Measurements from ENCODE around the gene NFS1. TPM values are rescaled to one million over a fixed set of nuclear protein-coding genes. Genes with fewer than 3 reads are reported as not detected.
A peak's percentile ranks its signal among the peaks of the same experiment; 100 is the strongest.
"Not testable (repeated sequence)": the region's sequence is repeated elsewhere in the genome, so short reads cannot be mapped to it uniquely, and the experiment has no call there.

Gene NFS1
- polyA plus RNA-seq (2013, experiment 1 of 2), result 24.3 TPM
- polyA plus RNA-seq (2013, experiment 2 of 2), result 24.2 TPM

GRCh38 chr20:35699127-35699956 is at the start of gene NFS1, which contains the start of gene ROMO1:
Gene NFS1 (minus strand): TSS chr20:35699352. CDS start chr20:35699288, 64 bp downstream.
Gene ROMO1 (plus strand): TSS chr20:35699405. CDS start chr20:35699633, 228 bp downstream.
- peak within 1 kb of the TSS; percentile 88 for H3K27ac ChIP-seq (ENCODE audit: low read depth, low read length, severe bottlenecking)
- 0 to 1% methylated on average over 67 to 77 of the region's 81 CpGs for WGBS, 2 experiments (ENCODE audit: insufficient coverage in 2 of 2)
- H3K4me1 ChIP-seq (ENCODE audit: control insufficient read depth, insufficient read depth, low read length, poor library complexity, severe bottlenecking), result no peaks in the 10 kb centered on the region
- H3K36me3 ChIP-seq (ENCODE audit: control insufficient read depth, insufficient read depth, low read length), result peaks cover 31% of the 10 kb centered on the region
- H3K4me3 ChIP-seq (ENCODE audit: extremely low read depth, insufficient read depth, low read length, poor library complexity, severe bottlenecking), result peak within 1 kb of the TSS; percentile 87
- no peaks in the 10 kb centered on the region for H3K9me3 ChIP-seq (ENCODE audit: control insufficient read depth, low read length)

DNA sequence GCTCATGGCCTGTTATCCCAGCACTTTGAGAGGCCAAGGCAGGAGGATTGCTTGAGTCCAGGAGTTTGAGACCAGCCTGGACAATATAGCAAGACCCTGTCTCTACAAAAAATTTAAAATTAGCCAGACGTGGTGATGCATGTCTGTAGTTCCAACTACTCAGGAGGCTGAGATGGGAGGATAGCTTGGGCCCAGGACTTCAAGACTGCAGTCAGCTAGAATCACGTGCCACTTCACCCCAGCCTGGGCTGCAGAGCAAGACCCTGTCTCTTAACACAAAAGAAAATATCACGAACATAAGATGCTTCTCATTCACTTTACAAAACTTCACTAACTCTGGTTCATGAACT is 45.3 kb upstream of the NFS1 start:
- not testable (repeated sequence) for H3K27ac ChIP-seq (ENCODE audit: low read depth, low read length, severe bottlenecking); H3K4me1 ChIP-seq (ENCODE audit: control insufficient read depth, insufficient read depth, low read length, poor library complexity, severe bottlenecking); H3K36me3 ChIP-seq (ENCODE audit: control insufficient read depth, insufficient read depth, low read length); H3K9me3 ChIP-seq (ENCODE audit: control insufficient read depth, low read length); H3K4me3 ChIP-seq (ENCODE audit: extremely low read depth, insufficient read depth, low read length, poor library complexity, severe bottlenecking)
- WGBS, 2 experiments (ENCODE audit: insufficient coverage in 2 of 2), result 88 to 100% methylated on average over 1 to 2 of the region's 3 CpGs

GRCh38 chr20:35743693-35744491 is 44.7 kb upstream of the NFS1 start:
- WGBS, 2 experiments (ENCODE audit: insufficient coverage in 2 of 2), result 98 to 99% methylated on average over 8 to 9 of the region's 15 CpGs
- Histone ChIP-seq H3K9me3 (ENCODE audit: control insufficient read depth, low read length) (no peaks in the 10 kb centered on the region), H3K4me3 (ENCODE audit: extremely low read depth, insufficient read depth, low read length, poor library complexity, severe bottlenecking) (no peak overlapping the region)

DNA sequence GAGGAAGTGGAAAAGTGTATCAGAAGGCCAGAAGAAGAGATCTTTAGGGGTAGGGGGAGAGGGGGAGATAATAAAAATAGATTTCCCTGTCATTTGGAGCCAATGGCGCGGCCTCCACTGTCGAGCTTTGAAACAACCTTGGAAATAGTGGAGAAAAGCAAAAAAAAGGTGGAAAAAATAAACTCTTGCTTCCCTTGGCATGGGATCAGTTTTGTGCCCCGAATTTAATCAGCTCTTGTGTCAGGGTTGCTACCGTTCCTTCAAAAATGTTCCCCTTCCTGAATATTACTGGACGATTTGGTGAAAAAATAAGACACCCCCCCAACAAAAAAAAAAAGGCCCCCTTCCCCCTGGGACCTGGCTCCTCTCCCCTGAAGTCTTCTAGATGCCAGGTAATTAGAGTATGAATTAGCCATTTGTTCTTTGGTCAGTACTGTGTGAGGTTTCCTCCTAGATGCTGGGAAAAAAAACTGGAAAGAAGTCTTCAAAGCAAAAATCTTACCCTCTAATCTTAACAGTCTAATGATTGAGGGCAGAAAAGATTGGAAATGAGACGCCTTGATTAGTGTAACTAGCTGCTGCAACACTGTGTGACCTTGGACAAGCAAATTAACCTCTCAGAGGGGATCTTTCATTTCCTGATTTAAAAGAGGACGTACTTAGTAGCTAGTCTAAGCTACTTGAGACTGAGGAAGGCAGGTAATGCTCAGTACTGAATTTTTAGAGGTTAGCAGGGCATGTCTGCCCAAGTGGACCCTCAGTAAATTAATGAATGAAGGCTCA is 43.8 kb upstream of the NFS1 start:
- H3K4me1 ChIP-seq (ENCODE audit: control insufficient read depth, insufficient read depth, low read length, poor library complexity, severe bottlenecking), result no peaks in the 10 kb centered on the region
- no peaks in the 10 kb centered on the region for H3K9me3 ChIP-seq (ENCODE audit: control insufficient read depth, low read length)
- H3K27ac ChIP-seq (ENCODE audit: low read depth, low read length, severe bottlenecking), result peak overlapping the region; percentile 92
- 5 to 10% methylated on average over 5 of the region's 8 CpGs for WGBS, 2 experiments (ENCODE audit: insufficient coverage in 2 of 2)
- peak overlapping the region; percentile 66 for H3K4me3 ChIP-seq (ENCODE audit: extremely low read depth, insufficient read depth, low read length, poor library complexity, severe bottlenecking)
- H3K36me3 ChIP-seq (ENCODE audit: control insufficient read depth, insufficient read depth, low read length), result peaks cover 24% of the 10 kb centered on the region

More at GRCh38 chr20:35743693-35744491, 44.7 kb upstream of the NFS1 start:
- Histone ChIP-seq H3K4me1 (ENCODE audit: control insufficient read depth, insufficient read depth, low read length, poor library complexity, severe bottlenecking) (no peaks in the 10 kb centered on the region), H3K27ac (ENCODE audit: low read depth, low read length, severe bottlenecking) (no peak overlapping the region), H3K36me3 (ENCODE audit: control insufficient read depth, insufficient read depth, low read length) (peaks cover 14% of the 10 kb centered on the region)

DNA sequence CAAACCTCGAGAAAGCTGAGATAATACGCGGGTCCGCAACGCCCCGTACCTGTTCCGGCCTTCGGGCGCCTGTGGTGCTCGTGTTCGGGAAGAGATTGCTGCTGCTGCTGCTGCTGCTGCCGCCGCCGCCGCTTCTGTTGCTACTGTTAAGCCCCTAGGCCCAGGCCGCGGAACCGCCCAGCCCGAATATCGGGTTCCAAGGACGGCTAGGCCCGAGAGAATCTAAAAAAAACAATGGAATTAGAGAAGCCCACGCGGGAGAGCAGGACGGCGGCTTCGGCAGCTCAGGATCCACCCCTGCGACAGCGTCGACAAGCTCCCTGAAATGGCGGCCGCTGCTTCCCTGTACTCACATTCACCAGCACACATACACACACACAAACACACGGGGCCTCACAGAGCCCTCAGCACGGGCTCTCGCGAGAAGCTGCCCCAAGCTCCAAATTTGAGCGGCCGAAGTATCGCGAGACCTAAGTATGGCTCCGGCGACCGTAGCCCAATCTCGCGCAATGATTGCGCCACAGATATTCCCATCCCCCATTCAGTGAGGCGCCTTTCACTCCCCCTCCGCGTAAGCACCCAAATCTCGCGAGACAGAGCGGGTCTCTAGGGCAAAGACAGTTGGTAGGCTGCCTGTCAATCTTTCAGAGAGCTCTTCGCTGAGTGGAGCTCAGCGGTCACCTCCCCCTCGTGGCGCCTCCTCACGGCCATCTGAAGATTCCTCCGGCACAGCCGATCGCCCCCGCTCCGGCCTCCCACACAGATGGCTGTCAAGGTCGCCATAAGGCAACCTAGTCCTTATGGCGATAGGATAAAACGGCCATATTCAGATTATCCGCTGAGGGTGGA is 43.0 kb upstream of the NFS1 start, which contains the start of gene RBM39:
RBM39 (minus strand) TSS at position 369 of the 849 bp plus-strand sequence. CDS start 1,386 bp downstream, outside the sequence.
- 0% methylated on average over 50 to 61 of the region's 66 CpGs for WGBS, 2 experiments (ENCODE audit: insufficient coverage in 2 of 2)

GRCh38 chr20:35739294-35740163 is 40.4 kb upstream of the NFS1 start:
- H3K36me3 ChIP-seq (ENCODE audit: control insufficient read depth, insufficient read depth, low read length), result peaks cover 58% of the 10 kb centered on the region
- H3K9me3 ChIP-seq (ENCODE audit: control insufficient read depth, low read length), result no peaks in the 10 kb centered on the region
- no peak overlapping the region for H3K27ac ChIP-seq (ENCODE audit: low read depth, low read length, severe bottlenecking)

More for the DNA sequence above, 43.0 kb upstream of the NFS1 start, which contains the start of gene RBM39:
- H3K9me3 ChIP-seq (ENCODE audit: control insufficient read depth, low read length), result no peaks in the 10 kb centered on the region
- H3K27ac ChIP-seq (ENCODE audit: low read depth, low read length, severe bottlenecking), result peak within 1 kb of the TSS; percentile 98
- H3K4me3 ChIP-seq (ENCODE audit: extremely low read depth, insufficient read depth, low read length, poor library complexity, severe bottlenecking), result peak within 1 kb of the TSS; percentile 92
- H3K36me3 ChIP-seq (ENCODE audit: control insufficient read depth, insufficient read depth, low read length), result peaks cover 32% of the 10 kb centered on the region
- peaks cover 3% of the 10 kb centered on the region for H3K4me1 ChIP-seq (ENCODE audit: control insufficient read depth, insufficient read depth, low read length, poor library complexity, severe bottlenecking)

DNA sequence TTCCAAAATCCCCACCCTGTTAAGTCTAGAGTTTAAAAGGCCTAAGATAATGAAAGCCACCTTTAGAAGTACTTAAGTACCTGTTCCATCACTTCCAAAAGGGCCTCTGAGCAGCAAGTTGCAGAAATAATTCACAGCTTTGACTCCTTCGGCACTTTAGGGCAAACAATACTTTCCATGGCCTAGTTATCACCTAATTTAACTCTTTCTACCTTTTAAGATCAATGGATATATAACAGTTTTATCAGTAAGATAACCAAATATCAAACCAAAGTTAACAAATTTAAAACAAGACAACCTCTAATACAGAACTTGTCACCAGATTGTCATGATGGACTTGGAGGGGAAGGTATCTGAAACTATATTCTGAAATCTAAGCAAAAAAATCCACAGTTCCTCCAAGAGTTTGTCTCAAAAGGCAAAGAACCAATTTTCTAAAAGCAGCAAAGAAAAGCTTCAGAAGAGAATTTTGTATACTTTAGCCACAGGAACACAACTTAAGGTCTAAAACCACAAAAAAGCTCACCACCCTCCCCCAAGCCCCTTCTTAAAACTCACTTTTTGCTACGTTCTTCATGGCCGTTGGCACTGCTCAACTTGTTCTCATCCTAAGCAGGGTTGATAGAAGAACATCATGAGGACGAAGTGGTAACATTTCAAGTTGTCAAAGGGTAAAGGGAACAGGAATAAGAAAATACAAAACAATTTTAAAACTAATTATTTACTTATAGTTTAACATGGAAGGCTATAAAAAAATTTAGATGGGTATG is 39.4 kb upstream of the NFS1 start:
- H3K27ac ChIP-seq (ENCODE audit: low read depth, low read length, severe bottlenecking), result no peak overlapping the region
- H3K9me3 ChIP-seq (ENCODE audit: control insufficient read depth, low read length), result no peaks in the 10 kb centered on the region
- 100% methylated on average over 1 of the region's 4 CpGs; no CpG with 5 or more reads in 1 of the 2 experiments for WGBS, 2 experiments (ENCODE audit: insufficient coverage in 2 of 2)
- no peak overlapping the region for H3K4me3 ChIP-seq (ENCODE audit: extremely low read depth, insufficient read depth, low read length, poor library complexity, severe bottlenecking)
- peaks cover 67% of the 10 kb centered on the region for H3K36me3 ChIP-seq (ENCODE audit: control insufficient read depth, insufficient read depth, low read length)
- peaks cover 5% of the 10 kb centered on the region for H3K4me1 ChIP-seq (ENCODE audit: control insufficient read depth, insufficient read depth, low read length, poor library complexity, severe bottlenecking)

More at GRCh38 chr20:35739294-35740163, 40.4 kb upstream of the NFS1 start:
- peaks cover 5% of the 10 kb centered on the region for H3K4me1 ChIP-seq (ENCODE audit: control insufficient read depth, insufficient read depth, low read length, poor library complexity, severe bottlenecking)
- WGBS, 2 experiments (ENCODE audit: insufficient coverage in 2 of 2), result 80 to 96% methylated on average over 2 to 3 of the region's 7 CpGs
- peak overlapping the region; percentile 92 for H3K4me3 ChIP-seq (ENCODE audit: extremely low read depth, insufficient read depth, low read length, poor library complexity, severe bottlenecking)

GRCh38 chr20:35737865-35738333 is 38.7 kb upstream of the NFS1 start:
- no peak overlapping the region for H3K27ac ChIP-seq (ENCODE audit: low read depth, low read length, severe bottlenecking)
- H3K36me3 ChIP-seq (ENCODE audit: control insufficient read depth, insufficient read depth, low read length), result peaks cover 74% of the 10 kb centered on the region
- H3K9me3 ChIP-seq (ENCODE audit: control insufficient read depth, low read length), result no peaks in the 10 kb centered on the region
- peaks cover 5% of the 10 kb centered on the region for H3K4me1 ChIP-seq (ENCODE audit: control insufficient read depth, insufficient read depth, low read length, poor library complexity, severe bottlenecking)
- 97 to 98% methylated on average over 7 to 12 of the region's 15 CpGs for WGBS, 2 experiments (ENCODE audit: insufficient coverage in 2 of 2)
- no peak overlapping the region for H3K4me3 ChIP-seq (ENCODE audit: extremely low read depth, insufficient read depth, low read length, poor library complexity, severe bottlenecking)
